ENCODE data around the gene TRIM13.

Gene TRIM13

DNA sequence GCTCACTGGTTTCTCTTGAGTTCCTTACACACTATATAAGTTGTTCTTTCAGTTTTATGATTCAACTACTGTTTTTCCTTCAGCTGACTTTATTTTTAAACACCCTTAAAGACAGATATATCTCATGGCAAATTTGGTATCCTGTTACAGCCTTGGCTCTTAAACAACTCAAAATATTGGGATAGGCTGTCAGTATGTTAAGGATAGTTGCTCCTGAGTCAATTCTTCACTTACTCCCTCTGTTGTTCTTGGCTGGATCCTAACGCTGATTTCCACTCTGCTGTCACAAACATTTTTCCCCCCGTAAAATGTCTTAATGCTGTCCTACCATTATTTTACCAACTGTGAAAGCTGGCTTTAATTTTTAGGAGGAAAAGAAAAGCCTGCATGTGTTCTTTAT lies 19.6 kb downstream of the TRIM13 start:
- TF ChIP-seq FOXM1 (IDR thresholded peaks at IDR 0.05; ENCODE audit: borderline replicate concordance, low read depth) = no peak
- TF ChIP-seq, protein P1, sequence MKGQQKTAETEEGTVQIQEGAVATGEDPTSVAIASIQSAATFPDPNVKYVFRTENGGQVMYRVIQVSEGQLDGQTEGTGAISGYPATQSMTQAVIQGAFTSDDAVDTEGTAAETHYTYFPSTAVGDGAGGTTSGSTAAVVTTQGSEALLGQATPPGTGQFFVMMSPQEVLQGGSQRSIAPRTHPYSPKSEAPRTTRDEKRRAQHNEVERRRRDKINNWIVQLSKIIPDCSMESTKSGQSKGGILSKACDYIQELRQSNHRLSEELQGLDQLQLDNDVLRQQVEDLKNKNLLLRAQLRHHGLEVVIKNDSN (IDR thresholded peaks at IDR 0.05) = no peak
- no peak for TF ChIP-seq EGR1 (IDR thresholded peaks at IDR 0.05)
- no peak for TF ChIP-seq ZBTB7A (IDR thresholded peaks at IDR 0.05; ENCODE audit: low read depth)
- TF ChIP-seq YY1 (IDR thresholded peaks at IDR 0.05; ENCODE audit: low read depth) = no peak
- TF ChIP-seq NFIC (IDR thresholded peaks at IDR 0.05) = no peak
- TF ChIP-seq TEAD4 (IDR thresholded peaks at IDR 0.05) = no peak
- TF ChIP-seq TCF12 (IDR thresholded peaks at IDR 0.05; ENCODE audit: low read depth) = no peak
- TF ChIP-seq CEBPB (IDR thresholded peaks at IDR 0.05) = no peak
- TF ChIP-seq, protein P2, sequence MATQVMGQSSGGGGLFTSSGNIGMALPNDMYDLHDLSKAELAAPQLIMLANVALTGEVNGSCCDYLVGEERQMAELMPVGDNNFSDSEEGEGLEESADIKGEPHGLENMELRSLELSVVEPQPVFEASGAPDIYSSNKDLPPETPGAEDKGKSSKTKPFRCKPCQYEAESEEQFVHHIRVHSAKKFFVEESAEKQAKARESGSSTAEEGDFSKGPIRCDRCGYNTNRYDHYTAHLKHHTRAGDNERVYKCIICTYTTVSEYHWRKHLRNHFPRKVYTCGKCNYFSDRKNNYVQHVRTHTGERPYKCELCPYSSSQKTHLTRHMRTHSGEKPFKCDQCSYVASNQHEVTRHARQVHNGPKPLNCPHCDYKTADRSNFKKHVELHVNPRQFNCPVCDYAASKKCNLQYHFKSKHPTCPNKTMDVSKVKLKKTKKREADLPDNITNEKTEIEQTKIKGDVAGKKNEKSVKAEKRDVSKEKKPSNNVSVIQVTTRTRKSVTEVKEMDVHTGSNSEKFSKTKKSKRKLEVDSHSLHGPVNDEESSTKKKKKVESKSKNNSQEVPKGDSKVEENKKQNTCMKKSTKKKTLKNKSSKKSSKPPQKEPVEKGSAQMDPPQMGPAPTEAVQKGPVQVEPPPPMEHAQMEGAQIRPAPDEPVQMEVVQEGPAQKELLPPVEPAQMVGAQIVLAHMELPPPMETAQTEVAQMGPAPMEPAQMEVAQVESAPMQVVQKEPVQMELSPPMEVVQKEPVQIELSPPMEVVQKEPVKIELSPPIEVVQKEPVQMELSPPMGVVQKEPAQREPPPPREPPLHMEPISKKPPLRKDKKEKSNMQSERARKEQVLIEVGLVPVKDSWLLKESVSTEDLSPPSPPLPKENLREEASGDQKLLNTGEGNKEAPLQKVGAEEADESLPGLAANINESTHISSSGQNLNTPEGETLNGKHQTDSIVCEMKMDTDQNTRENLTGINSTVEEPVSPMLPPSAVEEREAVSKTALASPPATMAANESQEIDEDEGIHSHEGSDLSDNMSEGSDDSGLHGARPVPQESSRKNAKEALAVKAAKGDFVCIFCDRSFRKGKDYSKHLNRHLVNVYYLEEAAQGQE (IDR thresholded peaks at IDR 0.05; ENCODE audit: low read depth) = no peak
- no peak for TF ChIP-seq CREB1 (IDR thresholded peaks at IDR 0.05; ENCODE audit: low read depth)
- TF ChIP-seq, protein P3, sequence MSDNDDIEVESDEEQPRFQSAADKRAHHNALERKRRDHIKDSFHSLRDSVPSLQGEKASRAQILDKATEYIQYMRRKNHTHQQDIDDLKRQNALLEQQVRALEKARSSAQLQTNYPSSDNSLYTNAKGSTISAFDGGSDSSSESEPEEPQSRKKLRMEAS (IDR thresholded peaks at IDR 0.05) = no peak
- TF ChIP-seq RAD21 (IDR thresholded peaks at IDR 0.05; ENCODE audit: low read depth) = no peak
- no peak for TF ChIP-seq TAF1 (IDR thresholded peaks at IDR 0.05; ENCODE audit: low read depth)
- TF ChIP-seq EP300 (IDR thresholded peaks at IDR 0.05; ENCODE audit: borderline replicate concordance) = no peak

DNA sequence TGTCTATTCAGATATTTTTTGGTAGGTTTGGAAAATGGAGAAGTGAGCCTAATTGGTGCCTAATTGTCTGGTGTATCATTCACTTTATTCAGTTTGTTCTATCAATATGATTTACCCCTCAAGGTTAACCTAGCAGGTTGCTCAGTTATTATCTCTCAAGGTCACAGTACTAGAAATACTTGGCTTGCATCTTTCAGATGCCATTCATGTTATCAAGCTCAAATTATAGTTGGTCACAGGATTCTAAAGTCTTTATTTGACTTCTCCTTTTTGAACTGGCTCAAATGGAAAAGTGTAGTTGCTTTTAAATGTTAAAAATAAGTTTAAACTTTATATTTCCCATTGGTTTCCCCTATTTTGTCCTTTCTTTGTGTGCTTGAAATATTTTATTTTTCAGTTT lies 21.0 kb downstream of the TRIM13 start:
- TF ChIP-seq, protein P2 (IDR thresholded peaks at IDR 0.05; ENCODE audit: low read depth) = no peak
- TF ChIP-seq EP300 (IDR thresholded peaks at IDR 0.05; ENCODE audit: borderline replicate concordance) = no peak
- TF ChIP-seq, protein P3 (IDR thresholded peaks at IDR 0.05) = no peak

DNA sequence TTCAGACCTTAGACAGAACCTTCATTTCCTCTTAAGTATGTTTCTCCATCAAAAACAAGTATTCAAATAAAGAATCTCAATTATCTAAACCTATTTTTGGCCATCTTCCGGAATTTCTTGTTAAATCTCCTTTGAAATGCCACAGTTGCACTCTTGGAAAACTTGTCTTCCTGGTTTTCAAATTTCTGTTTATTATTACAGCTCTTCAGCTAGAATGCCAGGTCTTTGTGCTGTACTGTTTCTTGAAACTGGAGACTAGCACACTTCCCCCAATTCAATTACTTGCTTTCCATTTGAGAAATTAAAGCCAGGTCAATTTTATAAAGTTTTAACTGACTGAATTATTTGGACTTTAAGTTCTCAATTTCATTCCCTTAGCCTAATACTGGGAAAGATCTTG lies 28.6 kb downstream of the TRIM13 start:
- TF ChIP-seq ZBTB7A (IDR thresholded peaks at IDR 0.05; ENCODE audit: low read depth) (no peak), YY1 (IDR thresholded peaks at IDR 0.05; ENCODE audit: low read depth) (no peak), FOXM1 (IDR thresholded peaks at IDR 0.05; ENCODE audit: borderline replicate concordance, low read depth) (no peak), CEBPB (IDR thresholded peaks at IDR 0.05) (no peak), TEAD4 (IDR thresholded peaks at IDR 0.05) (no peak), NFIC (IDR thresholded peaks at IDR 0.05) (no peak), RAD21 (IDR thresholded peaks at IDR 0.05; ENCODE audit: low read depth) (no peak)
- TF ChIP-seq, protein P2 (IDR thresholded peaks at IDR 0.05; ENCODE audit: low read depth) = no peak

DNA sequence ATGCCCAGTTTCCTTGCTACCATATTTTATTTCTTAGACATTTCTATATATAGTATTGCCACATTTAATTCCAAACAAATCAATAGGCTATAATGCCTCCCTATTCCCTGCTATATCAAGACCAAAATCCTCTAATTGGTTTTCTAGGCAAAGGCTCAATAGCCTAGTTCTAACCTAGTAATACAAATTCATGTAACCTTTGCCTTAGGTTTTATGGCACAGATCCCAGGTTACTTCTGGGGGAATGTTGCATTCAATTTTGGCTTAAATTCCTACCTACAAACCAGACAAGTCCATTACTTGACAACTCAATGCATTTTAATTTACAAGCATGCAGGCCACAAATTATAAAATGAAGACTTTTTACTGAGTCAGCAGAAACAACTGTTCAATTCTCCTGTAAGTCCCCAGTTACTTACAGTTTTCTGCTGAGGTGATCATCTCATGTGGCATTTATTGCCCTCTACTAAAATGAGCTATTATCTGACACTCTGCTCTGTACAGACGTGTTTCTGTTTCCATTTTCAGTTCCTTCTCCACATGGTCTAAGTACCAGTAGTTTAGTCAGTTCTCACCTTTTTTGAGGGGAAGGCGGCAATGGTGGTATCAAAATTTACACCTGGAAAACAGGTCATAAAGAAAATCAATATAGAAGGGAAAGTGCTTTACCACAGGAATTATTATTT lies 30.1 kb downstream of the TRIM13 start:
- no peak for TF ChIP-seq TEAD4 (IDR thresholded peaks at IDR 0.05)
- TF ChIP-seq ZBTB7A (IDR thresholded peaks at IDR 0.05; ENCODE audit: low read depth) = no peak

DNA sequence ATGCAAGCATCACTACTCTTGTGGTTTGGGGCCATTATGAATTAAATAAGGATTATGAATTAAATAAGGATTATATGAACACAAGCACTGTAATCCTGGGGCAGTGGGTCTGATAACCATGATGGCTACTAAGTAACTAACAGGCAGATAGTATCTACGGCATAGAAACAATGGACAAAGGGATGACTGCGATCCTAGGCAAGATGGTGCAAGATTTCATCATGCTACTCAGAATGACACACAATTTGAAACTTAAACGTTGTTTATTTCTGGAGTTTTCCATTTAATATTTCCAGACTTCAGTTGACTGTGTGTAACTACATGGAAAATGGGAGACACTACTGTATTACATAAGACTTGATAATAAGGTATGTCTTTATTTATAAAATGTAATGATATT lies 33.5 kb downstream of the TRIM13 start:
- TF ChIP-seq NFIC (IDR thresholded peaks at IDR 0.05) (no peak), CEBPB (IDR thresholded peaks at IDR 0.05) (no peak), TAF1 (IDR thresholded peaks at IDR 0.05; ENCODE audit: low read depth) (no peak), ZBTB7A (IDR thresholded peaks at IDR 0.05; ENCODE audit: low read depth) (no peak), YY1 (IDR thresholded peaks at IDR 0.05; ENCODE audit: low read depth) (no peak), FOXM1 (IDR thresholded peaks at IDR 0.05; ENCODE audit: borderline replicate concordance, low read depth) (no peak)
- TF ChIP-seq, protein P2 (IDR thresholded peaks at IDR 0.05; ENCODE audit: low read depth) = no peak
- TF ChIP-seq, protein P3 (IDR thresholded peaks at IDR 0.05) = no peak

Measured in Ishikawa (cell line).